Measurements from ENCODE around the gene MILR1. TPM values are rescaled to one million over a fixed set of nuclear protein-coding genes. Genes with fewer than 3 reads are reported as not detected.
"Not testable (repeated sequence)": the region's sequence is repeated elsewhere in the genome, so short reads cannot be mapped to it uniquely, and the experiment has no call there.

Gene MILR1
- total RNA-seq, 1 experiment from 2014 or later: 9.8 TPM

DNA sequence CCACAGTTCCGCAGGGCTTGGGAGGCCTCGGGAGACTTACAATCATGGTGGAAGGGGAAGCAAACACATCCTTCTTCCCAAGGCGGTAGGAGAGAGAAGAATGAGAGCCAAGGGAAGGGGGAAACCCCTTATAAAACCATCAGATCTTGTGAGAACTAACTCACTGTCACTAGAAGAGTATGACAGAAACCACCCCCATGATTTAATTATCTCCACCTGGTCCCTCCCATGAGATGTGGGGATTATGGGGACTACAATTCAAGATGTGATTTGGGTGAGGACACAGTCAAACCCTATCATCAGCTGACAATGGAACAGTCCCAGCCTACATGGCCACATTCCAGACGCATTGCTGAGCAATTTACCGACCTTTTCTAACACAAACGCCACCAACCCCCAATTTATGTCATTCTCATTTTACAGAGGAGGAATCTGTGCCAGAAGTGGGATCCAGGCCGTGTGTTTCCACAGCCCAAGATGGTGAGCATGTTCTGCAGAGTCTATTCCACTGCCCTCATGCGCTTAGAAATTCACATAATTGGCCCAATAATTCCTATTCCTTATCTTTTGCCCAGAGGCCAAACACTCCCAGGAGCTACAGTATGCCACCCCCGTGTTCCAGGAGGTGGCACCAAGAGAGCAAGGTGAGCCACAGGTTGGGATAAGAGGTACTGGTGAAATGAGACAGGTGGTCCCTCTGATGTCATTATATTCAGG, 17.3 kb downstream of the MILR1 start:
- H3K36me3 Mint-ChIP-seq (ENCODE audit: insufficient read depth, unreplicated experiment): no peaks in the 10 kb centered on the region
- POLR2A ChIA-PET: interaction anchor here (0.5 kb wide), 1 partner anchor 10 kb away, joined by 3 read pairs; no protein-coding TSS in a partner anchor
- CTCF ChIA-PET: no interaction called here
- H3K9me3 Mint-ChIP-seq (ENCODE audit: unreplicated experiment): no peaks in the 10 kb centered on the region
- no peaks in the 10 kb centered on the region for H3K4me1 Mint-ChIP-seq (ENCODE audit: insufficient read depth, unreplicated experiment)
- no peak overlapping the region for H3K27ac Mint-ChIP-seq (ENCODE audit: low read depth, unreplicated experiment)
- H3K27me3 Mint-ChIP-seq (ENCODE audit: insufficient read depth, unreplicated experiment): no peaks in the 10 kb centered on the region
- TF ChIP-seq, protein P1, sequence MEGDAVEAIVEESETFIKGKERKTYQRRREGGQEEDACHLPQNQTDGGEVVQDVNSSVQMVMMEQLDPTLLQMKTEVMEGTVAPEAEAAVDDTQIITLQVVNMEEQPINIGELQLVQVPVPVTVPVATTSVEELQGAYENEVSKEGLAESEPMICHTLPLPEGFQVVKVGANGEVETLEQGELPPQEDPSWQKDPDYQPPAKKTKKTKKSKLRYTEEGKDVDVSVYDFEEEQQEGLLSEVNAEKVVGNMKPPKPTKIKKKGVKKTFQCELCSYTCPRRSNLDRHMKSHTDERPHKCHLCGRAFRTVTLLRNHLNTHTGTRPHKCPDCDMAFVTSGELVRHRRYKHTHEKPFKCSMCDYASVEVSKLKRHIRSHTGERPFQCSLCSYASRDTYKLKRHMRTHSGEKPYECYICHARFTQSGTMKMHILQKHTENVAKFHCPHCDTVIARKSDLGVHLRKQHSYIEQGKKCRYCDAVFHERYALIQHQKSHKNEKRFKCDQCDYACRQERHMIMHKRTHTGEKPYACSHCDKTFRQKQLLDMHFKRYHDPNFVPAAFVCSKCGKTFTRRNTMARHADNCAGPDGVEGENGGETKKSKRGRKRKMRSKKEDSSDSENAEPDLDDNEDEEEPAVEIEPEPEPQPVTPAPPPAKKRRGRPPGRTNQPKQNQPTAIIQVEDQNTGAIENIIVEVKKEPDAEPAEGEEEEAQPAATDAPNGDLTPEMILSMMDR (IDR thresholded peaks at IDR 0.05; ENCODE audit: unreplicated experiment): no peak
- no peak for DNase-seq (ENCODE audit: unreplicated experiment)
- intact Hi-C loops (cut with micrococcal nuclease): no loop called here
- H3K4me3 Mint-ChIP-seq (ENCODE audit: unreplicated experiment): no peak overlapping the region
- BruUV-seq (replicated peaks): no TSS peak

GRCh38 chr17:64466834-64467233, 17.9 kb downstream of the MILR1 start:
- H3K36me3 Mint-ChIP-seq (ENCODE audit: insufficient read depth, unreplicated experiment); H3K4me3 Mint-ChIP-seq (ENCODE audit: unreplicated experiment); intact Hi-C loops (cut with micrococcal nuclease); H3K4me1 Mint-ChIP-seq (ENCODE audit: insufficient read depth, unreplicated experiment); DNase-seq (ENCODE audit: unreplicated experiment); H3K27ac Mint-ChIP-seq (ENCODE audit: low read depth, unreplicated experiment); H3K27me3 Mint-ChIP-seq (ENCODE audit: insufficient read depth, unreplicated experiment); BruUV-seq (replicated peaks); CTCF ChIA-PET; H3K9me3 Mint-ChIP-seq (ENCODE audit: unreplicated experiment): not testable (repeated sequence)
- POLR2A ChIA-PET: interaction anchor here (1.1 kb wide), 1 partner anchor 18 kb away, joined by 3 read pairs; no protein-coding TSS in a partner anchor

DNA sequence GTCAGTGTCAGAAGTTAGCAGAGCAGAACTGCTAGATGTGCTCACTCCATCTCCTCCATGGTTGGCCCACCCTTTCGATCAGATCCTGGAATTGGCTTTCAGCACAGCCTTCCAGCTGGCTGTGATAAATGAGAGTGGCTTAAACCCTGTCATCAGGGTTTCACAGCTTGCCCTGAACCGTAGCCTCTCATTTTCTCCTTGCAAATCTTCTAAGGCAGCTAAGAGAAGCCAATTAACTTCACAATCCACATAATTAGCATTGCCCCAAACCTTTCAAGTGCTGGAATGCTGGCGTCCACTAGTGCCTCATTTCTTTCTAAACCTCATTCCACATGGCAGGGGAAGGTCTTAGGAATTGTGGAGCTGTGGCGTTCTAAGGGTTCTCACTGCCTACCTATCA, 21.7 kb downstream of the MILR1 start:
- Mint-ChIP-seq H3K9me3 (ENCODE audit: unreplicated experiment) (no peaks in the 10 kb centered on the region), H3K36me3 (ENCODE audit: insufficient read depth, unreplicated experiment) (peaks cover 8% of the 10 kb centered on the region), H3K27ac (ENCODE audit: low read depth, unreplicated experiment) (no peak overlapping the region), H3K4me3 (ENCODE audit: unreplicated experiment) (no peak overlapping the region), H3K27me3 (ENCODE audit: insufficient read depth, unreplicated experiment) (no peaks in the 10 kb centered on the region), H3K4me1 (ENCODE audit: insufficient read depth, unreplicated experiment) (no peaks in the 10 kb centered on the region)
- TF ChIP-seq, protein P1 (IDR thresholded peaks at IDR 0.05; ENCODE audit: unreplicated experiment): no peak
- CTCF ChIA-PET: interaction anchor here (0.6 kb wide), 1 partner anchor 420 kb away, joined by 4 read pairs; no protein-coding TSS in a partner anchor
- DNase-seq (ENCODE audit: unreplicated experiment): no peak
- no TSS peak for BruUV-seq (replicated peaks)
- POLR2A ChIA-PET: no interaction called here
- intact Hi-C loops (cut with micrococcal nuclease): no loop called here

DNA sequence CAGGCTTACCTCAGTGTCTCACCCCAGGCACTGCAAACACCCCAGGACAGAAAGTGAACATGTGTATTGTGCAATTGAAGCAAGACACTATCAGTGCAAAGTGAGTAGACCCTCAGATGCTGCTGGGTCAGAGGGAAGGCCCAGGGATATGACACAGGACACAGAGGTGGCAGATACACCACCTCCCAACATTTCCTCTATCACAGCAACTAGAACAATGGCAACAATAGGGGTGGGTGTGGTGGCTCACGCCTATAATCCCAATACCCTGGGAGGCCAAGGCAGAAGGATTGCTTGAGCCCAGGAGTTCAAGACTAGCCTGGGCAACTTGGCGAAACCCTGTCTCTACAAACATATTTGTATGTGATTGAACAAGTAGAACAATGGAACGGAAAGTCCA, 22.5 kb downstream of the MILR1 start:
- Mint-ChIP-seq H3K27me3 (ENCODE audit: insufficient read depth, unreplicated experiment) (no peaks in the 10 kb centered on the region), H3K27ac (ENCODE audit: low read depth, unreplicated experiment) (no peak overlapping the region), H3K4me3 (ENCODE audit: unreplicated experiment) (no peak overlapping the region), H3K4me1 (ENCODE audit: insufficient read depth, unreplicated experiment) (no peaks in the 10 kb centered on the region), H3K36me3 (ENCODE audit: insufficient read depth, unreplicated experiment) (peaks cover 8% of the 10 kb centered on the region), H3K9me3 (ENCODE audit: unreplicated experiment) (no peaks in the 10 kb centered on the region)
- TF ChIP-seq, protein P1 (IDR thresholded peaks at IDR 0.05; ENCODE audit: unreplicated experiment): no peak
- DNase-seq (ENCODE audit: unreplicated experiment): no peak
- no TSS peak for BruUV-seq (replicated peaks)
- ChIA-PET CTCF (no interaction called here), POLR2A (no interaction called here)
- intact Hi-C loops (cut with micrococcal nuclease): no loop called here
